HL-60/S4 treated with retinoic acid at 250 ng/mL for 4 days and 3 days (cell line): ENCODE measurements around the gene NKX2-2.

Experiments
- in situ Hi-C: fragments of 300-500 bp; cut with MboI; formaldehyde crosslinking; loops from 2 replicates; pipeline ENCODE4 v1.7.0; 2022; ENCODE audit warnings: low sequenced_read_pairs

NKX2-2 gene

DNA sequence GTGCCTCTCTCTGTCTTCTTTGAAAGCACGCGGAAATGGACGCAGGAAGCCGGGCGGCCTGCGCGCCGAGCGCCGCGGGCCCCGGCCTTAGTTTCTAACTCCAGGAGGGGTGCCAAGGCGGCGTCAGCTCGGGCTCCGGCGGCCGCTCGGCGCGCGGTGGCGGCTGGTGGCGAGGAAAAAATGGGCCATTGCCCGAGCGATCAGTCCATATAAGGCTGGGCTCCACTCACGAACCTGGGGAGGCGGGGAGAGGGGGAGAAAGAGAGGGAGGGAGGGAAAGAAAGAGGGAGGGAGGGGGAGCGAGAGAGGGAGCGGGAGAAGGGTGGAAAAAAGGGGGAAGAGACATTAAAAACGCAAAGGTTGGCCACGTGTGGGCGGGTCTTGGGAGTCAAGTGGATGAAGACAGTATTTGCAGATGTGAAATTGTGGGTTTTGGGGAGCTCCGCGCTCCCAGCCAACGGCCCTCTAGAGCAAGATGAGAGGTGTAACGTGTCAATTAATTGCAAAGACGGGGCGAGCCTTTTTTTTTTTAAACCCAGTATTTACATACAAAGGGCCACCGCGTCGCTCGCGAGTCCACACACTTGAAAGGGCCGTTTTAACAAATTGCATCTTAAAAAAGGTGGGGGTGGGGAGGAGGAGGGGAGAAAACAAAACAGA, at the start of gene NKX2-2:
Gene NKX2-2 (minus strand): TSS at position 184 of the 660 bp plus-strand sequence. CDS start 395 bp downstream, outside the sequence.
- in situ Hi-C loops = no loop called here

- in situ Hi-C loops = no loop called here
Observed at GRCh38 chr20:21562656-21563055, 48.8 kb upstream of the NKX2-2 start.

GRCh38 chr20:21559305-21559704, 45.4 kb upstream of the NKX2-2 start:
- in situ Hi-C loops = no loop called here

- in situ Hi-C loops = no loop called here
Observed at GRCh38 chr20:21557241-21558020, 43.6 kb upstream of the NKX2-2 start.

DNA sequence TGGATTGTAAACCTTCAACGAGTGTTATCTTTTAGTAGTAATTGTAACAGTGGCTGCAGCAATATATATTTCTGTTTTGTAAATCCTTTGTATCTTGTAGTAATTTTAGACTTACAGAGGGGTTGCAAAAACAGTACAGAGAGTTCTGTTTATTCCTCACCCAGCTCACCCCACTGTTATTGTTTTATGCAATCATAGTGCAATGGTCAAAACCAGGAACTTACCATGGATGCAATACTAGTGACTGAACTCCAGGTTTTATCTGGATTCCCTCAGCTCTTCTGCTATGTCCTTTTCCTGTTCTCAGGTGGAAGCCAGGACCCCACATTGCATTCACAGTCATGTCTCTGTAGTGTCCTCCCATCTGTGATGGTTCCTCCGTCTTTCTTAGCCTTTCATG, 42.5 kb upstream of the NKX2-2 start:
- in situ Hi-C loops = no loop called here

- in situ Hi-C loops = no loop called here
Observed at GRCh38 chr20:21555470-21556120, 41.7 kb upstream of the NKX2-2 start.

DNA sequence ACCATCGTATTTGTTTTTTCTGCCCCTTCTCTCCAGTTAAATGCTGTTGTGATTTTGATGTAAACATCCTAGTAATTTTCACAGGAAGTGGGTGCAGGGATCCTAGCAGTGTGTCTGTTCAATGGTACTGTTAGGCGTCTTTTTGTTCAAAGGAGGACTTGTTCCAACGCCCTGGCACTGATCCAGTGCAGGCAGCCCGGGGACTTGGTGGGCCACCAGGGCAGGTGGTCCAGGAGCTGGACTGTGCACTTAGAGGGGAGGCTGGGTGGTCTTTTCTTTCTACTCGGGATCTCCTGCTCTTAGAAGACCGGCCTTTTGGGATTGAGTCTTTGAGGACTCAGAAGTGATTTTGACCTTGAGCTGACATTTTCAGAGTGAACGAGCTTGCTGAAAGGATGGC, 41.1 kb upstream of the NKX2-2 start:
- in situ Hi-C loops = no loop called here

GRCh38 chr20:21554376-21554890, 40.6 kb upstream of the NKX2-2 start:
- in situ Hi-C loops = no loop called here

- in situ Hi-C loops = no loop called here
Observed at GRCh38 chr20:21550587-21550986, 36.7 kb upstream of the NKX2-2 start.

DNA sequence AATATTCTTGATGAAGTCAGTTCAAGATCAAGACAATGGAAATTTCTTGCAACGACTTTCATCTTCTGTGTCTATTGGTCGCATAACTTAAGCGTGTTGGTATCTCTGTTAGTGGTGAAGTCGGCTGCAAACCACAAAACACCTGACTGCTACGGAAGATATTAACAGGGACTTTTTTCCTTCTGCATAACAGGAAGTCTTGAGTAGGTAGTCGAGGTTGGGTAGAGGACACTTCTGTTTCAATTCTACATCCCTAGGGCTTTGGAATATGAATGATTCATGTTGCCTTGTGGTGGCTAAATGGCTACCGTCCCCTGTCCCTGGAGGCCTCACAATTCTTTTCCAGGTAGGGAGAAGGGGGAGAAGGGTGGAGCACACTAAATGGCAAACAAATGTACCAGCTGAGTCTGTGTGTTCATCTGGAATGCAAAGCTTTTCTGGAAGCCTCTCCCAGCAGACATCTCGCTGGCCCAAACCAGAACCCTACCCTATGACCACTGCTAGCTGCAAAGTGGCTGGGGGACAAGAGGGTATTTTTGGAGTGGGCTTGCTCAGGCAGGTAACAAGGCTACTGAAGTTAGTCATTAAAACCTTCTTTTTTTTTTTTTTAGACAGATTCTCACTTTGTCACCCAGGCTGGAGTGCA, 34.6 kb upstream of the NKX2-2 start:
- in situ Hi-C loops = no loop called here

DNA sequence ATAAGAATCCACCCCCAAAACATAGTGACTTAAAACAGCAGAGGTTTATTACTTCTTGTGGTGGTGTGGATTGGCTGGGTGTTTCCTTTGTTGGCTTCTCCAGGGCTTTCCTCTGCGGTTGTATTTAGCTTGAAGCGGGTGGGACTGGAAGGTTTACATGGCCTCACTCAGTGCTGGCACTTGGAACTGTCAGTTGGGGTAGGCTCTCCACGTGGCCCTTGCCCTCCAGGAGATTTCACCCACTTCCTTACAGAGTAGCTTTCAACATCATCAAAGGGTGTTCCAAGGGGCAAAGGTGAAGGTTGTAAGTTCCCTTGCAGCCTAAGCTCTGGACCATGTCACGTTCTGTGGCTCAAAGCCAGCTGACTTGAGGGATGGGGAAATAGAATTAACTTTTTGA, 32.5 kb upstream of the NKX2-2 start:
- in situ Hi-C loops = no loop called here

DNA sequence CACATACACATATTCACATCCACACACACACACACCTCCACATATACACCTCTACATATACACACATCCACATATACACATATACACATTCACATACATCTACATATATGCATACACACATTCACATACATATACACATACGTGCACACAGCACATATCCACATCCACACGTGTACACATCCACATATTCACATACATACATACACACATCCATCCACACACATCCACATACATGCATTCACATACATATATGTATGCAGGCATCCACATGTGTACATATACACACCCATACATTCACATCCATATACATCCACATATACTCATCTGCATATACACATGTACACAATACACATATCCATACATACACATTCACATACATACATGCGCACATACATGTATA, 25.6 kb upstream of the NKX2-2 start:
- in situ Hi-C loops = no loop called here

GRCh38 chr20:21534886-21535285, 21.0 kb upstream of the NKX2-2 start:
- in situ Hi-C loops = no loop called here

DNA sequence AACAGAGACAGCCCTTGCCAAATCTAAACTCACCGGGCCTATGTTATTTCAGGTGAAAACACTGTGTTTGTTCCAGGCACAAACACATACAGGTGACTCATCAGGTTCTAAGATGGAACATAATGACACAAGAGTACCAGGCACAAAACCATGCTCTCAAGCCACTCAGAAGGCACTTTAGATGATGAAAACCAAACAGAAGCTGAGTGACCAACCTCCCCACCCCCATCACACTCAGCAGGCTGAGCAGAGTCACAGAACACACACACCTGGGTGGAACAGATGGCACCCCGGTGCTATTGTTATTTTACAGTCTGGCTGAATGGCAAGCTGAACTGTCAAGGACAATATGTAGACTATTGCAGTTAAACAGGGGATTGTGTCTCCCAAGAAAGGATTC, 20.6 kb upstream of the NKX2-2 start:
- in situ Hi-C loops = no loop called here

GRCh38 chr20:21529863-21530262, 16.0 kb upstream of the NKX2-2 start:
- in situ Hi-C loops = no loop called here

DNA sequence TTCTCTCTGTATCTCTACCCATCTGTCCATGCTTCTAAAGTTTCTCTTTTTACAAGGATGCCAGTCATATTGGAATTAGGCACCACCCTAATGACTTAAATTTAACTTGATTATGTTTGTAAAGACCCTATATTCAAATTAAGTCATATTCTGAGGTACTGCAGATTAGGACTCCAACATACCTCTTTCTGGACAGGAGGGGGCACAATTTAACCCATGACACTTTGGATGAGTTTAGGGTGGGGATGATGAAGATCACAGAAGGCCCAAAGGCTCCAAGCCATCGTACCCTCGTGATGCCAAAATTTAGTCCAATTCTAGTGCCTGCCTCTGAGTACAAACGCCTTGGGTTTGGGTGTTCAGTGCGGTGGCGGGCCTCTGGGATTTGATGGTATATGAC, 15.0 kb upstream of the NKX2-2 start:
- in situ Hi-C loops = no loop called here

DNA sequence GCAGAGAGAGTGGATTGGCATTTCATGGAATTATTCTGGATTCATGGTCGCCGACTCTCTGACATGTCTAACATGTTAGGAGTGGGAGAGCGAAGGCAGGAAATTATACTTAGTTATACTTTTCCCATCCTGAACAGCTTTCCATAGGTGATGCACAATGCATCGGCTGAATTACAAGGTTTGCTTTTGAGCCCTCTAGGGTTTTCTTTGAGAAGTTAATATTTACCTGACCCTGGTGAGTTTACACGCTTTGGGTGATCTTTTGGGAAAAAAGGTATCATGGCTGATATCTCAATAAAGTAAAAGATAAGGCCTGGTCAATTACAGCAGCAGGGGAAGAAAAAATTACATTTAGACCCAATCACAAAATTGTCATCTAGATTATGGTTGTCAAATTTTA, 14.0 kb upstream of the NKX2-2 start:
- in situ Hi-C loops = no loop called here

- in situ Hi-C loops = no loop called here
Observed at GRCh38 chr20:21526776-21527175, 12.9 kb upstream of the NKX2-2 start.

DNA sequence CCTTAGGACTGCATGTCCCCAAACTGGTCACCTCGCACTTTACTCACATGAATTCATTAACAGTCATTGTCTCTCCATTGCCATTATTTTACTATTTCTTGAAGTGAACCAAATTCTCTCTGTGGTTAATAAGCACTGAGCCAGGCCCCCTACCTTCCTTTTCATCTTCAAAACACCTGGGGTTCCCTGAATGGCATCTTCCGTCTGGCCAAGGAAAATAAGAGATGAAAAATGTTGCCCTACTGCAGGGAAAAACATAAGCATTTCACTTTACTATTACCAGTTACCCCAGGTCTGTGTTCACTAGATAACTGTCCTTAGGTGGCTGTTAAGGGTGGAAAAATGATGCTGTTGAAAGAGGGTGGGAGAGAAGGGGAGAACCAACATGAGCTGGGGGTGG, 10.0 kb upstream of the NKX2-2 start:
- in situ Hi-C loops = no loop called here

GRCh38 chr20:21523281-21523868, 9.5 kb upstream of the NKX2-2 start:
- in situ Hi-C loops = no loop called here
